Astrocyte of the spinal cord (primary cell): Measurements from ENCODE around the gene TEX38.

Experiments
- DNase-seq: peaks from one replicate; pipeline ENCODE4 v3.0.0; 2011; ENCODE audit warnings: low read depth, low spot score
- H3K4me3 ChIP-seq: 2 replicates; pipeline ENCODE4 v1.5.1; 2011; ENCODE audit warnings: low read depth, mild to moderate bottlenecking, low read length, moderate library complexity
- in situ Hi-C: cut with HindIII; loops from 2 replicates; pipeline ENCODE4 v1.10.0; 2017; ENCODE audit warnings: low sequenced_read_pairs
- TF ChIP-seq, protein P1 (sequence below): IDR thresholded peaks from 2 replicates; pipeline ENCODE4 v1.5.1; 2012; ENCODE audit warnings: low read depth, mild to moderate bottlenecking, low read length, inconsistent platforms

Gene TEX38

DNA sequence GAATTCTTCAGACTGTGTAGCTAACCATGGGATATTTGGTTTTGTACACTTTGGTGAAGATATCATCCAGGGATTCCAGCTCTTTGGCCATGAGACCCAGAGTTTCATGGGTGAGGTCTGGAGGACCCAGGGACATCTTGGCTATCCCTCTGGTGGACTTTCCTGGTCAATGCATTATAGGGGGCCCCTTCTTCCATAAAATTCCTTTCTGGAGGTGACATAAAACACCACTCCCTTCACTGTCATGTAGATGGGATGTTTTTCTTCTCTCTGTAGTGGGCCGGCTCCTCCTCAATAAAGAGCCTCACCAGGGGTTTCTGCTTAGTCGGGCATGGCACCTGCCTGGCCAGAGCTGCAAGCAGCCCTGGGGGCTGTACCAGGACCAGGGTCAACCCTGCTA lies 5.7 kb upstream of the TEX38 start:
- TF ChIP-seq, protein P1, sequence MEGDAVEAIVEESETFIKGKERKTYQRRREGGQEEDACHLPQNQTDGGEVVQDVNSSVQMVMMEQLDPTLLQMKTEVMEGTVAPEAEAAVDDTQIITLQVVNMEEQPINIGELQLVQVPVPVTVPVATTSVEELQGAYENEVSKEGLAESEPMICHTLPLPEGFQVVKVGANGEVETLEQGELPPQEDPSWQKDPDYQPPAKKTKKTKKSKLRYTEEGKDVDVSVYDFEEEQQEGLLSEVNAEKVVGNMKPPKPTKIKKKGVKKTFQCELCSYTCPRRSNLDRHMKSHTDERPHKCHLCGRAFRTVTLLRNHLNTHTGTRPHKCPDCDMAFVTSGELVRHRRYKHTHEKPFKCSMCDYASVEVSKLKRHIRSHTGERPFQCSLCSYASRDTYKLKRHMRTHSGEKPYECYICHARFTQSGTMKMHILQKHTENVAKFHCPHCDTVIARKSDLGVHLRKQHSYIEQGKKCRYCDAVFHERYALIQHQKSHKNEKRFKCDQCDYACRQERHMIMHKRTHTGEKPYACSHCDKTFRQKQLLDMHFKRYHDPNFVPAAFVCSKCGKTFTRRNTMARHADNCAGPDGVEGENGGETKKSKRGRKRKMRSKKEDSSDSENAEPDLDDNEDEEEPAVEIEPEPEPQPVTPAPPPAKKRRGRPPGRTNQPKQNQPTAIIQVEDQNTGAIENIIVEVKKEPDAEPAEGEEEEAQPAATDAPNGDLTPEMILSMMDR = no peak
- DNase-seq = no peak
- in situ Hi-C loops = no loop called here
- no peak overlapping the region for H3K4me3 ChIP-seq

DNA sequence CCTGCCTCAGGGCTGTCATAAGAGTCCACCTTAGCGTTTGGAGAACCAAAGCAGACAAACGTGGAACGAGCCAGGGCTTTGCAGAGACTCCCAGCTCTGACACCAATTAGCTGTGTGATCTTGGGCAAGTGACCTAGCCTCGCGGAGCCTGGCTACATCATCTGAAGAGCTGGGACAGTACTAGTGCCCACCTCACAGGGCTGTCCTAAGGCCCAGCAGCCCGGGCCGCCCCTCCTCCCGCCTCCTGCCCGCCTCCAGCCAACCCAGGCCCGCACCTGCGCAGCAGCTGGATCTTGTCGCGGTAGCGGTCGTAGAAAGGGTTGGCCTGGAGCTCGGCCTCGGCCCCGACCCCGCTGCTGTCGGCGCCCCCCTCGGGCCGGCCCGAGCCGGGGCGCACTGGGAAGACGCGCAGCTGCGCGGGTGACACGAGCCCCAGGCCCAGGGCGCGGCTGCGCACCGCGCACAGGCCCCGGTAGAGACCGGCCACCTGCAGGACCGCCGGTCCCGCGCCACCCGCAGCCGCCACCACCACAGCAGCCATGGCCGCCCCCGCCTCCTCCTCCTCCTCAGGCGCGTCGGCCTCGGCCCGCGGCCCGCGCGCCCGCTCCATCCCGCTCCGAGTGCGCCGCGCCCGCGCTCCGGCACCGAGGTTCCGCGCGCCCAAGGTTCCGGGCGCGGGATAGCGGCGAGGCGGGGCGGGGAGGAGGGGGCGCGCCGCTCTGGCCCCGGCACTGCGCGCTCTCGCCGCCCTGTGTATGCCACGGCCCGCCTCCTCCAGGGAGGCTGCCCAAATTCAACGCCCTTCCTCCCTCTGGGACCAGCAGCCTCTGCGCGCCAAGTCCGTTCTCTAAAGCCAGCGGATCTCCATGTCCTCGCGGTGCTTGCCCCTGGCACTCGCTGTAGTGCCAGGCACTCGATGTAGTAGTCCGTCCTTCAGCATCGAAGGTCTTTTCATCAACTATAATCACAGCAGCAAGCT lies 3.6 kb upstream of the TEX38 start, which contains the start of gene ATPAF1:
TSS of gene ATPAF1 (minus strand) at position 583 of the 979 bp plus-strand sequence. CDS start at position 541, 42 bp downstream.
- peak; percentile 77 for DNase-seq
- peak within 1 kb of the TSS; percentile 70 for H3K4me3 ChIP-seq
- TF ChIP-seq, protein P1 = no peak
- in situ Hi-C loops = no loop called here

DNA sequence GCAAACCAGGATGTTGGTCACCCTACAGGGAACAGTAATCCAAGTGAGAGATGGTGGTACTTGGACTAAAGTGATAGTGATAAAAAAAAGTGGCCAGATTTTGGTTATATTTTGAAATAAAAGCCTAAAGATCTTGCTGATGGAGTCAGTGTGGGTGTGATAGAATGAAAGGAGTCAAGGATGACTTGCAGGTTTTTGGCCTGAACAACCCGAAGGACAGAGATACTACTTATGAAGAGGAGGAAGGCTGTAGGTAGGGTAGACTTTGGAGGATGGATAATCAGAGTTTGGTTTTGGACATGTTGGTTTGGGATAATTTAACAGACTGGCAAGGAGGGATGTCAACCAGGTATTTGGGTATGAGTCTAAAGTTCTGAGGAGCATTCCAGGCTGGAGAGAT lies 1.5 kb upstream of the TEX38 start:
- in situ Hi-C loops = no loop called here
- no peak for DNase-seq
- TF ChIP-seq, protein P1 = no peak
- H3K4me3 ChIP-seq = no peak overlapping the region

DNA sequence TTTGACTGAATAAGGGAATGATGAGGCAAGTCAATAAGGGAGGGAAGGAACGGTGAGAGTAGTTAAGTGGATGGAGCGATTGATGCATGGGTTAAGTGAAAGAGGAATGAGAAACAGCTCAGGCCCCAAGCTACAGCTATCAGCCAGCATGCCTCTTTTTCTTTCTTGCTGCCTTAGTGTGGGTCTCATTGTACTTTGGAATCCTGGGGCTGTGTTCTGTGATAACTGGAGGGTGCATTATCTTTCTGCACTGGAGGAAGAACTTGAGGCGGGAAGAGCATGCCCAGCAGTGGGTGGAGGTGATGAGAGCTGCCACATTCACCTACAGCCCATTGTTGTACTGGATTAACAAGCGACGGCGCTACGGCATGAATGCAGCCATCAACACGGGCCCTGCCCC lies 1.0 kb downstream of the TEX38 start:
- DNase-seq = no peak
- in situ Hi-C loops = no loop called here
- no peak overlapping the region for H3K4me3 ChIP-seq
- TF ChIP-seq, protein P1 = no peak

DNA sequence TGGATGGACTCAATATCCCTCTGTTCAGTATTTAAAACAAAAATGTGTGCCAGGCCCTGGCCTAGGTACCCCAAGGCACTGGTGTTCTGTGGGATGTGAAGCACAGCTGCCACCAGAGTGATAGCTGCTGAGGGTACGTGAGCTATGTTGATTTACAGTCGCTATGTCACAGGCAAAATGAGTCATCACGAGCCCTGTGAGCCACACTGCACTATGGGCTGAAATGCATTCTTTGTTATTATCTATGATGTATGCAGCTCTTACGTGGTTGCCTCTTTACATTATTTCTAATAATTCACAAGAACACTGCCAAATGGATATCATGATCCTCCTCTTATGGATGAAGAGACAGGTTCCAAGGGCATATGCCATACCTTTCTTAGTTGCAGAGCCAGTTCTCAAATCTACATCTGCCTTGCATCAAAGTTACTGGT lies 2.1 kb downstream of the TEX38 start:
- DNase-seq = peak; percentile 42
- no peak overlapping the region for H3K4me3 ChIP-seq
- TF ChIP-seq, protein P1 = no peak
- in situ Hi-C loops = no loop called here

DNA sequence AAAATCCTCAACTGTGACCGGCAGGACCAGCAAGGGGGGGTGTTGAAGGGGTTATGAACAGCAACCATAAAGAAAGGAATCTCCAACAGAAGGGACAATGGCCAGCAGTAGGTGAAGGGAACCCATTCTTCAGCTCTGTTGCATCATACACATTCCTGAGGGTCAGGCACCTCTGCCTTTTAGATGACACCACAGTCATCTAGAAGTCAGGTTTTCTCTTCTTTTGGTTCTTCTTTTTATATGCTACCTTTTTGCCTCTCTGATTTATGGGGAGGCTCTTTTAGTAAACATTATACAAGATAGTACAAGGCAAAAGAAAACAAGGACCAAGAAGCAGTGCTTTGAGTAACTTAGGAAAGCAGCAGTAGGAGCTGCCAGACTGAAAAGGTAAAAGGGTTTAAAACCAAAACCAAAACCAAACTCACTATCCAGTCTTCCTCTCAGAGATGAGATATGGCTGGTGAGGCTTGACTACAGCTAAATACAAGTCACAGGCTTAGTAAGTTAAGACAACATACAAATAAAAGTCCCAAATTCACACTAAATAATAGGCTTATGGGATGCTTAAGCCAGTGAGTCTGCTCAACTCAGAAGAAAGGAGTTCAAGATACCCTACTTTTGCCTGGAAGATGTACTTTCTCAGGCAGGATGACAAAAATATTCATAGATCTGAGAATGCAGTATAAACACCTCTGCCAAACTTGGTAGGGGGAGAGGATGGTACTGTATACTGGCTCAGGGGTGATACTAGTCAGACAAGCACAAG lies 4.1 kb downstream of the TEX38 start:
- TF ChIP-seq, protein P1 = no peak
- in situ Hi-C loops = no loop called here
- DNase-seq = no peak
- H3K4me3 ChIP-seq = no peak overlapping the region
